Psoas muscle (tissue), 8 donors: Measurements from ENCODE around the gene FAM81A. TPM values are rescaled to one million over a fixed set of nuclear protein-coding genes. Genes with fewer than 3 reads are reported as not detected.

ENCODE experiments used
- ATAC-seq, 4 donors: fragments of 200-7000 bp; cut with Tn5 transposase; one replicate each; pipeline ENCODE4 v1.9.1; 2020; ENCODE audit warnings: moderate library complexity in 3 of 4, mild to moderate bottlenecking in 2 of 4
- DNase-seq, 2 donors: peaks; one replicate each; pipeline ENCODE4 v3.0.0-alpha.2; 2020
- H3K27ac ChIP-seq: fragments of 200-600 bp; one replicate; pipeline ENCODE4 v1.8.0; 2022
- H3K27me3 ChIP-seq, 3 donors: fragments of 200-600 bp in 1 of 3; one replicate each; pipeline versions ENCODE4 v1.6.1 to v1.8.0; 2013 to 2022; ENCODE audit warnings: low read length in 2 of 3, mild to moderate bottlenecking in 2 of 3, moderate library complexity in 1 of 3; ENCODE audit not compliant: insufficient read depth in 3 of 3
- H3K36me3 ChIP-seq, 2 donors: fragments of 200-600 bp in 1 of 2; one replicate each; pipeline versions ENCODE4 v1.6.1 to v1.8.0; 2013 to 2022; ENCODE audit warnings: low read depth in 1 of 2, mild to moderate bottlenecking in 1 of 2, moderate library complexity in 1 of 2; ENCODE audit not compliant: insufficient read depth in 1 of 2
- H3K4me1 ChIP-seq: fragments of 200-600 bp; one replicate; pipeline ENCODE4 v1.8.0; 2022
- H3K4me3 ChIP-seq: fragments of 200-600 bp; one replicate; pipeline ENCODE4 v1.8.0; 2022; ENCODE audit warnings: mild to moderate bottlenecking
- H3K9me3 ChIP-seq: fragments of 200-600 bp; one replicate; pipeline ENCODE4 v1.8.0; 2022
- CTCF ChIP-seq: fragments of 200-600 bp; IDR thresholded peaks from one replicate; pipeline ENCODE4 v1.8.0; 2022; ENCODE audit warnings: antibody characterized with exemption
- WGBS, 3 donors: extraction: QIAGEN DNeasy Blood & Tissue Kit; methylation state at CpG; one replicate each; pipeline versions ENCODE4 v1.1.6 to v1.1.7; 2013; 5-methylcytosine and 5-hydroxymethylcytosine counted together
- intact Hi-C, 2 donors: fragments of 100-400 bp; cut with DNase I; formaldehyde crosslinking; loops; one replicate each; pipeline versions ENCODE4 v1.11.0 to v1.14.2; 2022
- polyA plus RNA-seq, 3 donors: library from polyadenylated mRNA; stranded (reverse); fragments of 200-250 nt; gene quantifications; one replicate each; pipeline ENCODE4 v1.2.3, GENCODE V29; 2013
- total RNA-seq, 4 donors: library from RNA; stranded (reverse); fragmentation: NEBNext Ultra II Directional in 2 of 4; extraction: Animal tissue kit (Norgen Biotek cat#: 25700) in 2 of 4; gene quantifications; one replicate each; pipeline versions ENCODE4 v1.2.1 to v1.2.4, GENCODE V29; 2021 to 2023
- donor health status: healthy with polysubstance abuse.
- donor health status: DM: no; HTN: no; CAD: no; lungs with moderate emphysema.
- donor health status: Bipolar disorder and iron deficiency.
- donor health status: healthy.
- donor health status: DM: yes; HTN: yes; CAD: no.
- donor health status: DM: no; HTN: no; CAD: no.
- donor health status: DM: no; HTN: no; CAD: no.
- donor health status: DM: yes; HTN: yes; CAD: no.

FAM81A gene
- total and polyA plus RNA-seq, 7 donors = 0.32 to 1.4 (median 0.55) TPM

GRCh38 chr15:59557581-59557980 lies 119.6 kb downstream of the FAM81A start:
- DNase-seq (no peak), ATAC-seq (no peak)
- Histone ChIP-seq H3K4me1 (no peaks in the 10 kb centered on the region), H3K27ac (no peak overlapping the region), H3K9me3 (no peaks in the 10 kb centered on the region), H3K4me3 (no peak overlapping the region), H3K27me3 (no peaks in the 10 kb centered on the region), H3K36me3 (no peaks in the 10 kb centered on the region)
- no peak for TF ChIP-seq CTCF
- 69 to 73% (median 72%) methylated on average over 3 of the region's 3 CpGs for WGBS, 3 donors
- intact Hi-C loops = no loop called here

- TF ChIP-seq CTCF = no peak
- H3K36me3 ChIP-seq = no peaks in the 10 kb centered on the region
- peaks cover 0 to 3% (median 0%) of the 10 kb centered on the region in 3 donors for H3K27me3 ChIP-seq
- no peak for DNase-seq
- H3K4me1 ChIP-seq = no peaks in the 10 kb centered on the region
- H3K9me3 ChIP-seq = no peaks in the 10 kb centered on the region
- intact Hi-C loops = no loop called here
- ATAC-seq = no peak
- no peak overlapping the region for H3K4me3 ChIP-seq
- WGBS, 3 donors = 63 to 71% (median 69%) methylated on average over 1 of the region's 1 CpG
- H3K27ac ChIP-seq = no peak overlapping the region
These were observed 120.9 kb downstream of the FAM81A start for GRCh38 chr15:59558851-59559250.

- no peak for ATAC-seq
- Histone ChIP-seq H3K4me1 (no peaks in the 10 kb centered on the region), H3K4me3 (no peak overlapping the region), H3K9me3 (peaks cover 10% of the 10 kb centered on the region), H3K27me3 (peaks cover 0 to 3% (median 0%) of the 10 kb centered on the region in 3 donors), H3K36me3 (no peaks in the 10 kb centered on the region), H3K27ac (no peak overlapping the region)
- TF ChIP-seq CTCF = no peak
- 81 to 88% (median 85%) methylated on average over 4 of the region's 4 CpGs for WGBS, 3 donors
- DNase-seq = no peak
- intact Hi-C loops = no loop called here
These were observed 123.6 kb downstream of the FAM81A start for GRCh38 chr15:59561547-59561946.

GRCh38 chr15:59562448-59563186 lies 124.6 kb downstream of the FAM81A start:
- intact Hi-C loops = no loop called here
- no peak overlapping the region for H3K4me3 ChIP-seq
- DNase-seq = no peak
- H3K4me1 ChIP-seq = no peaks in the 10 kb centered on the region
- no peak for ATAC-seq
- no peak for TF ChIP-seq CTCF
- H3K27ac ChIP-seq = no peak overlapping the region
- no peaks in the 10 kb centered on the region for H3K36me3 ChIP-seq
- peaks cover 10% of the 10 kb centered on the region for H3K9me3 ChIP-seq
- WGBS, 3 donors = 90 to 96% (median 95%) methylated on average over 2 of the region's 2 CpGs
- H3K27me3 ChIP-seq = peaks cover 0 to 3% (median 0%) of the 10 kb centered on the region in 3 donors

- no peaks in the 10 kb centered on the region for H3K36me3 ChIP-seq
- 66 to 96% (median 93%) methylated on average over 4 of the region's 4 CpGs for WGBS, 3 donors
- no peak overlapping the region for H3K27ac ChIP-seq
- peaks cover 0 to 3% (median 0%) of the 10 kb centered on the region in 3 donors for H3K27me3 ChIP-seq
- DNase-seq = no peak
- no peak overlapping the region for H3K4me3 ChIP-seq
- no peaks in the 10 kb centered on the region for H3K4me1 ChIP-seq
- H3K9me3 ChIP-seq = peaks cover 10% of the 10 kb centered on the region
- TF ChIP-seq CTCF = no peak
- no peak for ATAC-seq
- intact Hi-C loops = no loop called here
These were observed 127.3 kb downstream of the FAM81A start for GRCh38 chr15:59565299-59565698.
